Type B pancreatic cell (in vitro differentiated cells): ENCODE data around the gene EMID1. TPM values are rescaled to one million over a fixed set of nuclear protein-coding genes. Genes with fewer than 3 reads are reported as not detected.

ENCODE experiments used
- DNase-seq: peaks from one replicate; pipeline ENCODE4 v3.0.0; 2021; ENCODE audit warnings: mixed read lengths; ENCODE audit not compliant: unreplicated experiment; ENCODE audit errors: extremely low spot score
- H3K27ac Mint-ChIP-seq: 2 replicates; pipeline ENCODE4 v1.8.0; 2021; ENCODE audit warnings: mild to moderate bottlenecking, mixed read lengths
- H3K27me3 Mint-ChIP-seq: 2 replicates; pipeline ENCODE4 v1.8.0; 2021; ENCODE audit warnings: mixed read lengths
- H3K36me3 Mint-ChIP-seq: 2 replicates; pipeline ENCODE4 v1.8.0; 2021; ENCODE audit warnings: mixed read lengths
- H3K4me1 Mint-ChIP-seq: one replicate; pipeline ENCODE4 v1.8.0; 2021; ENCODE audit warnings: mixed read lengths; ENCODE audit not compliant: unreplicated experiment
- H3K4me3 Mint-ChIP-seq: 2 replicates; pipeline ENCODE4 v1.8.0; 2021; ENCODE audit warnings: mild to moderate bottlenecking, mixed read lengths
- H3K9me3 Mint-ChIP-seq: 2 replicates; pipeline ENCODE4 v1.8.0; 2021; ENCODE audit warnings: mixed read lengths
- total RNA-seq: library from RNA; stranded (reverse); gene quantifications from 2 replicates; pipeline ENCODE4 v1.2.1, GENCODE V29; 2021; ENCODE audit warnings: low replicate concordance
- TF ChIP-seq, protein P1 (sequence below): fragments of 200-600 bp; sonication (generic); conservative IDR thresholded peaks from 2 replicates; pipeline ENCODE4 v1.5.0; 2021; ENCODE audit warnings: antibody characterized with exemption, mild to moderate bottlenecking

The EMID1 gene
- total RNA-seq, 1 donor from 2014 or later = 11.4 TPM

DNA sequence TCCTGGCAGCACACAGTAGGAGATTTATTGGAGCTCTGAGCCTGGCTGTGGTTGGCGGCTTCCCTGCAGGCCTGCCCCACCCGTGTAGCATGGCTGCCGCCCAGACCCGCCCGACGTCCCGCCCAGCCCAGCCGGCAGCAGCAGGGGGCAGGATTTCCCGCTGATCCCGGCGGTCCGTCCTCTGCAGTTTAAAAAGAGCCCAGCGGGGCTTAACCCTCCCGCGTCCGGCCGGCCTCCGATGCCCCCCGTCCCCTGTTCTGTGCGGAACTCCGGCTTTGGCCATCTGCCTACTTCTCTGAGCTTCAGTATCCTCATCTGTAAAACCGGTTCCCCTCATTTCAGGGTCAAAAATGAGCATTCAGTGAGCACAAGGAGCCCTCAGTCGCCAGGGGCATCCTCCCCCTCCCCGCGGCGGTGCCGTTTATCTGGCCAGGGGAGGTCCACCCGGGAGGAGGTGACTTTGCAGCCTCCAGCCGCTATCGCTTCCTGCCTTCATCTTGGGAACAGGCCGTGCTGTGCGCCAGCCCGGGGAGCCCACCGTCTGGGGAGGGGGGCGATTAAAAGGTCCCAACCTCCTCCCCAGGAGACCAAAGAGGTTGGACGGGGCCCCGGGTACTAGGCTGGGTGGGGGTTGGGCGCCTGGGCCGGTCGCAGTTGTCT is 100.6 kb downstream of the EMID1 start, which contains the start of gene GAS2L1:
Gene GAS2L1 (plus strand): TSS at position 476 of the 660 bp plus-strand sequence. CDS start 1,456 bp downstream, outside the sequence.
- Mint-ChIP-seq H3K4me1 (no peaks in the 10 kb centered on the region), H3K36me3 (no peaks in the 10 kb centered on the region), H3K27ac (peak within 1 kb of the TSS; percentile 81), H3K4me3 (peak within 1 kb of the TSS; percentile 91), H3K9me3 (no peaks in the 10 kb centered on the region), H3K27me3 (no peaks in the 10 kb centered on the region)
- TF ChIP-seq, protein P1, sequence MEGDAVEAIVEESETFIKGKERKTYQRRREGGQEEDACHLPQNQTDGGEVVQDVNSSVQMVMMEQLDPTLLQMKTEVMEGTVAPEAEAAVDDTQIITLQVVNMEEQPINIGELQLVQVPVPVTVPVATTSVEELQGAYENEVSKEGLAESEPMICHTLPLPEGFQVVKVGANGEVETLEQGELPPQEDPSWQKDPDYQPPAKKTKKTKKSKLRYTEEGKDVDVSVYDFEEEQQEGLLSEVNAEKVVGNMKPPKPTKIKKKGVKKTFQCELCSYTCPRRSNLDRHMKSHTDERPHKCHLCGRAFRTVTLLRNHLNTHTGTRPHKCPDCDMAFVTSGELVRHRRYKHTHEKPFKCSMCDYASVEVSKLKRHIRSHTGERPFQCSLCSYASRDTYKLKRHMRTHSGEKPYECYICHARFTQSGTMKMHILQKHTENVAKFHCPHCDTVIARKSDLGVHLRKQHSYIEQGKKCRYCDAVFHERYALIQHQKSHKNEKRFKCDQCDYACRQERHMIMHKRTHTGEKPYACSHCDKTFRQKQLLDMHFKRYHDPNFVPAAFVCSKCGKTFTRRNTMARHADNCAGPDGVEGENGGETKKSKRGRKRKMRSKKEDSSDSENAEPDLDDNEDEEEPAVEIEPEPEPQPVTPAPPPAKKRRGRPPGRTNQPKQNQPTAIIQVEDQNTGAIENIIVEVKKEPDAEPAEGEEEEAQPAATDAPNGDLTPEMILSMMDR = peak; percentile 71
- DNase-seq = peak; percentile 84

DNA sequence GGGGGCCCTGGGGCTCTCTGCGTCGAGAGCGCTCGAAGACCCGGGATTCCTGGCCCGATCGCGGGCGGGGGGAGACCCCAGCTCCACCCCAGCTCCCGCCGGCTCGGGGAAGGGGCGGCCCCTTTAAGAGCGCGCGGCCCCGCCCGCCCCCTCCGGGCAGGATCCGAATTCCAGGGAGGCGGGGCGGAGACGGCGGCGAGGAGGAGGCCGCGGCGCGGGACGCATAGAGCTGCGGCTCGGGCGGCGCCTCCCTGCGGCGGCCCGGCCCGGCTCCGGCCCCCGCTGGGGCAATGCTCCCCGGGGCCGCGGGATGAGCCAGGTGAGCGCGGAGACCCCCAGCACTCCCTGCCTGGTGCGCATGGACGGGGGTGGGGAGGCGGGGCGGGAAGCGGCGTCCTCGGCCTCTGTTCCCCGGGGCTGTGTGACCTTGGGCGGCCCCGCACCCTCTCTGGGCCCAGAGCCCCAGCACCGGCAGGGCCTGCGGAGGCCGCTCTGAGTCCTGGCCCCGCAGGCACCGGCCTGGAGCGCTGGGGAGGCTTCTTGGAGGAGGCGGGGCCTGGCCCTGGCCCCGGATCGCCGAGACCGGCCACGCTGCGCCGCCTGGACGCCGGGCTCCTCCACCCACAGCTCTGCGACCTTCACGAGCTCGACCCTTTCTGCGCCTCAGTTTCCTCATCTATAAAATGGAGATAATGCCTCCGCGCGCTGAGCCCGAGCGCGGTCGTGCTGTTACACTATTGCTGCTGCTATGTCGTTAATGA is 101.3 kb downstream of the EMID1 start:
- Mint-ChIP-seq H3K4me1 (no peaks in the 10 kb centered on the region), H3K4me3 (peak overlapping the region; percentile 91), H3K36me3 (no peaks in the 10 kb centered on the region), H3K9me3 (no peaks in the 10 kb centered on the region), H3K27ac (peak overlapping the region; percentile 81), H3K27me3 (no peaks in the 10 kb centered on the region)
- TF ChIP-seq, protein P1 = no peak
- DNase-seq = peak; percentile 88

DNA sequence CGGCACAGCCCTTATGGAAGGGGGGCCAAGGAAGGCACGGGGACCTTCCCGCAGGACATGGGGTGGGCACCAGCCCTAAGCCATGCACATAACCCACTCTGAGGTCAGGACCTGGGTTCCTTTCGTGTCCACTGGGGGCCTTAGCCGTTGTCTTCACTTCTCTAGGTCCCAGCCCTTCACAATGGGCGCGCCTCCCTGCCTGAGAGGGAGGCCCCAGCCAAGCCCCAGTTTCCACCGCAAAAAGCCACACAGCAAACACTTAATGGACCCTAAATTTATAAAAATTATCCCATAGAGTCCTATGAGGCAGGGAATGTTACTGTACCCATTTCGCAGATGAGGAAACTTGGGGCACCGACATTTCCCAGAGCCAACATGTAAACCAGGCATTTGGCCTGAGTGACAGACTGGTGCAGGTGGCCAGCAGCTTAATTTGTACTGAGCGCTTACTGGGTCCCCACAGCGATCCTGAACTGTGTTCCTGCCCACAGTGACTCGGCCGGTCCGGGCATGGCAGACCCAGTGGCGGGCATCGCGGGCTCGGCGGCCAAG is 102.0 kb downstream of the EMID1 start:
- Mint-ChIP-seq H3K9me3 (no peaks in the 10 kb centered on the region), H3K36me3 (no peaks in the 10 kb centered on the region), H3K4me3 (peak overlapping the region; percentile 91), H3K27ac (peak overlapping the region; percentile 74), H3K27me3 (peaks cover 4% of the 10 kb centered on the region), H3K4me1 (no peaks in the 10 kb centered on the region)
- DNase-seq = no peak
- TF ChIP-seq, protein P1 = peak; percentile 21

DNA sequence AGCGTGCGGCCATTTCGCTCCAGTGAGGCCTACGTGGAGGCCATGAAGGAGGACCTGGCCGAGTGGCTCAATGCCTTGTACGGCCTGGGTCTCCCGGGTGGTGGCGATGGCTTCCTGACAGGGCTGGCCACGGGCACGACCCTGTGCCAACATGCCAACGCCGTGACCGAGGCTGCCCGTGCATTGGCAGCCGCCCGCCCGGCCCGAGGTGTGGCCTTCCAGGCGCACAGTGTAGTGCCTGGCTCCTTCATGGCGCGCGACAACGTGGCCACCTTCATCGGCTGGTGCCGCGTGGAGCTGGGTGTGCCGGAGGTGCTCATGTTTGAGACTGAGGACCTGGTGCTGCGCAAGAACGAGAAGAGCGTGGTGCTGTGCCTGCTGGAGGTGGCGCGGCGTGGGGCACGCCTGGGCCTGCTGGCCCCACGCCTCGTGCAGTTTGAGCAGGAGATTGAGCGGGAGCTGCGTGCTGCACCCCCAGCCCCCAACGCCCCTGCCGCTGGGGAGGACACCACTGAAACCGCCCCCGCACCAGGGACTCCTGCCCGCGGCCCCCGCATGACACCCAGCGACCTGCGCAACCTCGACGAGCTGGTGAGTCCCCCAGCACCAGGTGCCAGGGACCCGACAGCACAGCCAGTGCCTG is 102.6 kb downstream of the EMID1 start:
- peaks cover 10% of the 10 kb centered on the region for H3K27me3 Mint-ChIP-seq
- no peaks in the 10 kb centered on the region for H3K4me1 Mint-ChIP-seq
- TF ChIP-seq, protein P1 = no peak
- DNase-seq = peak; percentile 72
- no peaks in the 10 kb centered on the region for H3K36me3 Mint-ChIP-seq
- peak overlapping the region; percentile 91 for H3K4me3 Mint-ChIP-seq
- H3K27ac Mint-ChIP-seq = no peak overlapping the region
- H3K9me3 Mint-ChIP-seq = no peaks in the 10 kb centered on the region

DNA sequence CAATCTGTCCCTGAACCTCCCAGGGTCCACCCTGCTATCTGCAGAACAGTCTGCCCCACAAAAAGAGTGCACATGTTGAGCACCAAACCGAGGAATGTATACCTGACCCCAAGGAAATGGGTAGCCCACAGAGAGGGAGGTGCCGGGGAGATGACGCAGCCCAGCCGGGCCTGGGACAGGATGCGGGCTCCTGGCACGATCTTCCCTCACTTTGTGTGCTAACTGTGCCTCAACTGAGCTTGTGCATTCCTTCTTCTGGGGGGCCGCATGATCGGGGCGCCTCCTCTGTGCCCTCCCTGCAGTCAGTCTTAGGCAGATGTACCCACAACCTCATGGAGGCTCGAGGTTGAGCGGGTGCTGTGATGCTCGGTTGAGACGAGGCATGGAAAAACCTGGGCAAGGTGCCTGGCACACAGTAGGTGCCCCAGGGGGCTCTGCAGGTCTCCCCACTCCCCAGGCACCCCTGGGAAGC is 103.1 kb downstream of the EMID1 start:
- peak overlapping the region; percentile 64 for H3K4me3 Mint-ChIP-seq
- DNase-seq = no peak
- peaks cover 15% of the 10 kb centered on the region for H3K27me3 Mint-ChIP-seq

More for the DNA sequence above, 103.1 kb downstream of the EMID1 start:
- Mint-ChIP-seq H3K4me1 (no peaks in the 10 kb centered on the region), H3K36me3 (no peaks in the 10 kb centered on the region), H3K27ac (no peak overlapping the region), H3K9me3 (no peaks in the 10 kb centered on the region)
- TF ChIP-seq, protein P1 = no peak

Other genes with a start within 250 kb of the EMID1 start
- gene C22orf31, start 144.1 kb upstream of the EMID1 start, total RNA-seq = 0.63 TPM in 1 of 2 replicates, not detected in the other
- 26.2 and 29.1 TPM in 2 replicates for gene KREMEN1, start 132.9 kb upstream of the EMID1 start, total RNA-seq
- 33.9 and 59.2 TPM in 2 replicates for gene RHBDD3, start 62.1 kb downstream of the EMID1 start, total RNA-seq
- 244 and 347 TPM in 2 replicates for gene EWSR1, start 62.4 kb downstream of the EMID1 start, total RNA-seq
- 13.5 and 17.2 TPM in 2 replicates for gene GAS2L1, start 100.8 kb downstream of the EMID1 start, total RNA-seq
- gene RASL10A, start 109.8 kb downstream of the EMID1 start, total RNA-seq = 0.62 and 1.5 TPM in 2 replicates
- 60.9 and 73.3 TPM in 2 replicates for gene AP1B1, start 182.7 kb downstream of the EMID1 start, total RNA-seq
- not detected in 2 replicates for gene RFPL1, start 232.7 kb downstream of the EMID1 start, total RNA-seq